GM21367 (cell line): ENCODE measurements around the gene LRRC32.

ENCODE experiments used
- ATAC-seq: cut with Tn5 transposase; IDR thresholded peaks from one replicate; pipeline ENCODE4 v1.9.1; 2021; ENCODE audit not compliant: unreplicated experiment

LRRC32 gene

GRCh38 chr11:76664578-76665061 is 5.9 kb downstream of the LRRC32 start:
- ATAC-seq, result no peak

- ATAC-seq, result no peak
Measured at GRCh38 chr11:76663912-76664440, 6.6 kb downstream of the LRRC32 start.

- ATAC-seq, result no peak
Measured at GRCh38 chr11:76663486-76663810, 7.1 kb downstream of the LRRC32 start.

- ATAC-seq, result no peak
Measured at GRCh38 chr11:76662656-76663485, 7.7 kb downstream of the LRRC32 start.

GRCh38 chr11:76661834-76662434 is 8.6 kb downstream of the LRRC32 start:
- no peak for ATAC-seq

- no peak for ATAC-seq
Measured at GRCh38 chr11:76661306-76661751, 9.2 kb downstream of the LRRC32 start.

- no peak for ATAC-seq
Measured at GRCh38 chr11:76660533-76661305, 9.8 kb downstream of the LRRC32 start.

- ATAC-seq, result no peak
Measured at GRCh38 chr11:76659672-76660532, 10.6 kb downstream of the LRRC32 start.

GRCh38 chr11:76658651-76659650 is 11.6 kb downstream of the LRRC32 start:
- ATAC-seq, result no peak

GRCh38 chr11:76658231-76658630 is 12.3 kb downstream of the LRRC32 start:
- ATAC-seq, result no peak

- ATAC-seq, result no peak
Measured at GRCh38 chr11:76657187-76658170, 13.1 kb downstream of the LRRC32 start.

GRCh38 chr11:76656571-76657081 is 13.9 kb downstream of the LRRC32 start:
- ATAC-seq, result no peak

GRCh38 chr11:76656050-76656531 is 14.5 kb downstream of the LRRC32 start:
- ATAC-seq, result no peak

GRCh38 chr11:76655501-76656049 is 15.0 kb downstream of the LRRC32 start:
- no peak for ATAC-seq

GRCh38 chr11:76654980-76655379 is 15.6 kb downstream of the LRRC32 start:
- ATAC-seq, result no peak

GRCh38 chr11:76654298-76654851 is 16.2 kb downstream of the LRRC32 start:
- no peak for ATAC-seq

GRCh38 chr11:76653674-76654284 is 16.8 kb downstream of the LRRC32 start:
- no peak for ATAC-seq
